Adrenal gland (tissue), 12 donors: Measurements from ENCODE around the gene FAM228B. TPM values are rescaled to one million over a fixed set of nuclear protein-coding genes. Genes with fewer than 3 reads are reported as not detected.
A peak's percentile ranks its signal among the peaks of the same experiment; 100 is the strongest.
"Not testable (repeated sequence)": the region's sequence is repeated elsewhere in the genome, so short reads cannot be mapped to it uniquely, and the experiment has no call there.

Source experiments
- DNase-seq, 7 donors: peaks; one replicate each; pipeline ENCODE4 v3.0.0-alpha.2; 2019 to 2020
- H3K27ac ChIP-seq, 5 donors: fragments of 200-600 bp; sonication (generic) in 4 of 5; 1 replicate in 3 of 5; 2 replicates in 2 of 5; pipeline versions ENCODE4 v1.5.1 to v1.8.0; 2016 to 2020; ENCODE audit warnings: mild to moderate bottlenecking in 1 of 5
- H3K27me3 ChIP-seq: fragments of 200-600 bp; 2 replicates; pipeline ENCODE4 v1.8.0; 2021
- H3K36me3 ChIP-seq, 2 donors: fragments of 200-600 bp; replicated peaks in 1 of 2; 1 replicate in 1 of 2; 2 replicates in 1 of 2; pipeline versions ENCODE4 v1.5.1 to v1.8.0; 2018 to 2022
- H3K4me1 ChIP-seq, 2 donors: fragments of 200-600 bp; replicated peaks in 1 of 2; 1 replicate in 1 of 2; 2 replicates in 1 of 2; pipeline versions ENCODE4 v1.5.1 to v1.8.0; 2018 to 2021
- H3K4me3 ChIP-seq, 4 donors: fragments of 200-600 bp; sonication (generic) in 3 of 4; one replicate each; pipeline ENCODE4 v1.5.1; 2016 to 2018
- H3K9me3 ChIP-seq, 3 donors: fragments of 200-600 bp; sonication (generic) in 1 of 3; replicated peaks in 1 of 3; 1 replicate in 2 of 3; 2 replicates in 1 of 3; pipeline versions ENCODE4 v1.5.1 to v1.8.0; 2016 to 2021
- POLR2A ChIP-seq, 2 donors: fragments of 450-650 bp; IDR thresholded peaks; one replicate each; pipeline ENCODE4 v1.6.1; 2017; ENCODE audit warnings: antibody characterized with exemption in 2 of 2, mild to moderate bottlenecking in 2 of 2, moderate library complexity in 1 of 2
- WGBS, 4 donors: extraction: QIAGEN DNeasy Blood & Tissue Kit in 2 of 4; methylation state at CpG; one replicate each; pipeline versions ENCODE4 v1.1.5 to v1.1.7; 2013 to 2017; 5-methylcytosine and 5-hydroxymethylcytosine counted together
- intact Hi-C, 2 donors: fragments of 100-400 bp; cut with DNase I; formaldehyde crosslinking; loops; one replicate each; pipeline versions ENCODE4 v1.14.1 to v1.15.0; 2022 to 2023
- polyA plus RNA-seq, 3 donors: library from polyadenylated mRNA; stranded (reverse); fragments of 200-250 nt in 2 of 3; fragments of 350-450 nt in 1 of 3; fragmentation: Illumina TruSeq in 1 of 3; extraction: RNeasy Lipid Tissue Mini Kit (QIAGEN cat#74804) in 1 of 3; gene quantifications; one replicate each; pipeline ENCODE4 v1.2.3, GENCODE V29; 2013 to 2014
- total RNA-seq, 9 donors: library from RNA; depleted of rRNA in 4 of 9; stranded (reverse); fragments of >200 nt in 4 of 9; fragments of 120-200 nt in 1 of 9; fragmentation: NEBNext Ultra II Directional in 1 of 9; extraction: Animal tissue kit (Norgen Biotek cat#: 25700) in 1 of 9; gene quantifications; one replicate each; pipeline versions ENCODE4 v1.1.0 to v1.2.4, GENCODE V29; 2013 to 2023
- TF ChIP-seq, protein P1 (sequence below), 6 experiments: fragments of 450-650 bp in 4 of 6; fragments of 200-600 bp in 2 of 6; sonication (generic) in 1 of 6; IDR thresholded peaks; 1 replicate in 5 of 6; 2 replicates in 1 of 6; pipeline versions ENCODE4 v1.5.1 to v1.8.0; 2016 to 2021; ENCODE audit warnings: antibody characterized with exemption in 6 of 6, mild to moderate bottlenecking in 2 of 6, moderate library complexity in 1 of 6
- donor health status: healthy with polysubstance abuse.
- donor health status: Bipolar disorder and iron deficiency.
- donor health status: DM: yes; HTN: yes; CAD: no.
- donor health status: DM: no; HTN: no; CAD: no.
- donor health status: DM: no; HTN: no; CAD: no.
- donor health status: DM: yes; HTN: yes; CAD: no.

Gene FAM228B
- total and polyA plus RNA-seq, 12 donors, result 1.9 to 141 (median 29.2) TPM

DNA sequence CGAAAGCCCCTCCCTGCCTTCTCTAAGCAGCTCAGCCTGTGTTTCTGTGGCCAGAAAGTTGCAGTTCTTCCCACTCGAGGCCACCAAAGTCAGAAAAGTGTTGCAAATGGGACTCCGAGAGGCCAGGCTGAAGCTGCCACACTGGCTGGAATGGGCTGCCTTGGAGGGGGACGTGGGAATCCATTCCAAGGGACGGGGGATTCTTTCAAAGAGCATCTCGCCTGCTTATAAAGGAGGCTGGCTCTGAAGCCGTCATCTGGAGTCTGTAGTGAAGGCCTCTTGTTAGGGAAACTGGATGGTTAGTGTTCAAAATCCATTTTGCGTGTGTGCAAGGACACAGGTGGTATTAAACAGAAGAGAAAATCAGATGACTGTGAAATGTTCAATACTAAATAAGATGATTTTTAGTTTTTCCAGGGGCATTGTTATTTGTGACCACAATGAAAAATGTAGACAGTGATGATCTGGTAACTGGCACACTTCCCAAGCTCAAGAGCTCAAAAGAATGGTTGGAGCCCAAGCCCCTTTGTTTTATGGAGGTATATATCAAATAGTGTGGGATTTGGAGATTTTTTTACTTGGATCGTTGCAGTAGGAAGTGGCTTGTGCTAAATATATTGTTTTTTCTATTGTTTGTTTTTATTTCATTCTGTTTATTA lies 782 bp downstream of the FAM228B start:
- intact Hi-C loops, result no loop called here
- whole genome bisulfite sequencing, 4 donors, result 8 to 16% (median 8%) methylated on average over 7 to 9 of the region's 9 CpGs
- H3K4me1 ChIP-seq, result peaks cover 5 to 18% of the 10 kb centered on the region in 2 donors
- H3K27ac ChIP-seq, result peak overlapping the region; percentile 70 to 98 (median 84)
- H3K27me3 ChIP-seq, result no peaks in the 10 kb centered on the region
- peak overlapping the region; percentile 45 to 95 (median 70) for H3K4me3 ChIP-seq
- TF ChIP-seq, protein P1, sequence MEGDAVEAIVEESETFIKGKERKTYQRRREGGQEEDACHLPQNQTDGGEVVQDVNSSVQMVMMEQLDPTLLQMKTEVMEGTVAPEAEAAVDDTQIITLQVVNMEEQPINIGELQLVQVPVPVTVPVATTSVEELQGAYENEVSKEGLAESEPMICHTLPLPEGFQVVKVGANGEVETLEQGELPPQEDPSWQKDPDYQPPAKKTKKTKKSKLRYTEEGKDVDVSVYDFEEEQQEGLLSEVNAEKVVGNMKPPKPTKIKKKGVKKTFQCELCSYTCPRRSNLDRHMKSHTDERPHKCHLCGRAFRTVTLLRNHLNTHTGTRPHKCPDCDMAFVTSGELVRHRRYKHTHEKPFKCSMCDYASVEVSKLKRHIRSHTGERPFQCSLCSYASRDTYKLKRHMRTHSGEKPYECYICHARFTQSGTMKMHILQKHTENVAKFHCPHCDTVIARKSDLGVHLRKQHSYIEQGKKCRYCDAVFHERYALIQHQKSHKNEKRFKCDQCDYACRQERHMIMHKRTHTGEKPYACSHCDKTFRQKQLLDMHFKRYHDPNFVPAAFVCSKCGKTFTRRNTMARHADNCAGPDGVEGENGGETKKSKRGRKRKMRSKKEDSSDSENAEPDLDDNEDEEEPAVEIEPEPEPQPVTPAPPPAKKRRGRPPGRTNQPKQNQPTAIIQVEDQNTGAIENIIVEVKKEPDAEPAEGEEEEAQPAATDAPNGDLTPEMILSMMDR (IDR thresholded peaks at IDR 0.05), result no peak
- TF ChIP-seq POLR2A (IDR thresholded peaks at IDR 0.05), result no peak
- DNase-seq, result peak in 1 of 7 donors; percentile 57
- no peaks in the 10 kb centered on the region for H3K9me3 ChIP-seq
- no peaks in the 10 kb centered on the region for H3K36me3 ChIP-seq

- no peak for DNase-seq
- no peak overlapping the region for H3K4me3 ChIP-seq
- H3K27me3 ChIP-seq, result no peaks in the 10 kb centered on the region
- peaks cover 5 to 18% of the 10 kb centered on the region in 2 donors for H3K4me1 ChIP-seq
- WGBS, 4 donors, result 62 to 80% (median 69%) methylated on average over 1 of the region's 1 CpG
- H3K27ac ChIP-seq, result no peak overlapping the region
- H3K9me3 ChIP-seq, result no peaks in the 10 kb centered on the region
- H3K36me3 ChIP-seq, result no peaks in the 10 kb centered on the region
- TF ChIP-seq POLR2A (IDR thresholded peaks at IDR 0.05), result no peak
- TF ChIP-seq, protein P1 (IDR thresholded peaks at IDR 0.05), result no peak
- intact Hi-C loops, result no loop called here
These were observed 2.7 kb downstream of the FAM228B start for GRCh38 chr2:24125956-24126355.

DNA sequence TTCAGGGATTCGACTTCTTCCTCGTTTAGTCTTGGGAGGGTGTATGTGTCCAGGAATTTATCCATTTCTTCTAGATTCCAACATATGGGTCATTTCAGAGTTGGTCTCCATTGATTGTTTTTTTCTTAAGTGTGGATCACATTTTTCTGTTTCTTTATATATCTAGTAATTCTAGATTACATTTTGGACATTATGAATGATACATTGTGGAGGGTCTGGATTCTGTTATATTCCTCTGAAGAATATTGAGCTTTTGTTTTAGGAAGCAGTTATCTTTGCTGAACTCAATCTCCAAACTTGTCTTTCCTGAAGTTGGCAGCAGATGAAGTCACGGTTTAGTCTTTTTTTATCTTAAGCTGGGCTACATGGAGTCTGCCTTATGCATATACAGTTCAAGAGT lies 9.3 kb downstream of the FAM228B start:
- intact Hi-C loops, result no loop called here
- no peak for TF ChIP-seq POLR2A (IDR thresholded peaks at IDR 0.05)
- TF ChIP-seq, protein P1 (IDR thresholded peaks at IDR 0.05), result no peak
- WGBS, 4 donors, result 94 to 99% (median 95%) methylated on average over 3 of the region's 3 CpGs

DNA sequence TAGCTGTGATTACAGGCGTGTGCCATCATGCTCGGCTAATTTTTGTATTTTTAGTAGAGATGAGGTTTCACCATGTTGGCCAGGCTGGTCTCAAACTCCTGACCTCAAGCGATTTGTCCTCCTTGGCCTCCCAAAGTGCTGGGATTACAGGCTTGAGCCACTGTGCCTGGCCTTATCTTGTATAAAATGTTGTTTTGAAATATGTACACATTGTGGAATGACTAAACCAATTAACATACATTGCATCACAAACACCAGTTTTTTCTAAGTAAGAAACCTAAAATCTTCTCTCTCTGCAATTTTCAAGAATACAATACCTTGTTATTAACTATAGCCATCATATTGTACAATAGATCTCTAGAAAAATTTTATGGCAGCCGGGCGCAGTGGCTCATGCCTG lies 17.0 kb downstream of the FAM228B start:
- H3K4me1 ChIP-seq, intact Hi-C loops, H3K36me3 ChIP-seq, DNase-seq, H3K27ac ChIP-seq, H3K4me3 ChIP-seq, H3K27me3 ChIP-seq, H3K9me3 ChIP-seq: not testable (repeated sequence)
- 93 to 99% (median 94%) methylated on average over 5 of the region's 5 CpGs for WGBS, 4 donors

More for the DNA sequence above, 9.3 kb downstream of the FAM228B start:
- Histone ChIP-seq H3K4me1 (no peaks in the 10 kb centered on the region), H3K27ac (no peak overlapping the region), H3K4me3 (no peak overlapping the region), H3K27me3 (no peaks in the 10 kb centered on the region), H3K9me3 (no peaks in the 10 kb centered on the region), H3K36me3 (no peaks in the 10 kb centered on the region)
- no peak for DNase-seq

DNA sequence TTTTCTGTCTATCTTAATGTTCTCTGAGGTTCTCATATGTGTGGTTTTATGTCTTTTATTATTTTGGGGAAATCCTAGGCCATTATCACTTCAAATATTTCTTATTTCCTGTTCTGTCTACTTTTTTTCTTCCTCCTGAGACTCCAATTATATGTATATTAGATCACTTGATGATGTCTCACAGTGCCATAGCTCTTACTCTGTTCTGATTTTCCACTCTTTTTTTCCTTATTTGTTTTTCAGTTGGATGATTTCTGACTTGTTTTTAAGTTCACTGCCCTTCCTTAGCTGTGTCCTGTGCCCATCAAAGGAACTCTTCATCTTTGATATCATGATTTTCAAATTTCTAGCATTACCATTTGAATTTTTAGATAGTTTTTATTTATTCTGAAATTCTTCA lies 24.1 kb downstream of the FAM228B start:
- DNase-seq, result no peak
- Histone ChIP-seq H3K4me3 (no peak overlapping the region), H3K9me3 (no peaks in the 10 kb centered on the region), H3K27ac (no peak overlapping the region), H3K27me3 (no peaks in the 10 kb centered on the region), H3K36me3 (peaks cover 0 to 5% of the 10 kb centered on the region in 2 donors), H3K4me1 (no peaks in the 10 kb centered on the region)
- intact Hi-C loops, result no loop called here
- TF ChIP-seq, protein P1 (IDR thresholded peaks at IDR 0.05), result no peak
- TF ChIP-seq POLR2A (IDR thresholded peaks at IDR 0.05), result no peak
